Activated CD4-positive, alpha-beta T cell treated with anti-CD3 and anti-CD28 coated beads, Interleukin-2, amount 50 U/mL, for 48 hours (primary cell): ENCODE measurements around the gene KLF13.

Experiments used
- DNase-seq, 2 experiments: peaks; one replicate each; pipeline ENCODE4 v3.0.0-alpha.2; 2020

Gene KLF13

DNA sequence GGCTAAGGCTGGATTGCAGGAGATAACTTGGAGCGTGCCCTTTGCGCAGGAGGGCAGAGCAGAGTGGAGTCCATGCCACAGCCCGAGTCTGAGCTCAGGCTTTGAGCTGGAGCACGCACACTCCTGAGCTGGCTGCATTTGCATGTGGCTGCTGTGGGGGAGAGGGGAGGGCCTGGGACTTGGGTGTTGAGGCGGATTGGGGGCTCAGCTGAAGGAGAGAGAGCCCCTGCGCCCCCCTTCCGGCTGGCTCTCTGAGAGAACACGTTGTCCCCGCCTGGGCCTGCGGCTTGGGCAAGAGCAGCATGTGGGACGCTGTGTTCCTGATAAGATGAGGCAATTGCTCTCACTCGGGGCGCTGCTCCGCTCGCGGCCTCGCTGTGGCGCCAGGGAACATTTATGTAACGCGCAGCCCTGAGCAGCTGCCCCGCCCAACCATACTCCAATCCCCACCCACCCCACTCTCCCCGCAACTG is 39.1 kb downstream of the KLF13 start:
- DNase-seq = peak; percentile 81 to 86

DNA sequence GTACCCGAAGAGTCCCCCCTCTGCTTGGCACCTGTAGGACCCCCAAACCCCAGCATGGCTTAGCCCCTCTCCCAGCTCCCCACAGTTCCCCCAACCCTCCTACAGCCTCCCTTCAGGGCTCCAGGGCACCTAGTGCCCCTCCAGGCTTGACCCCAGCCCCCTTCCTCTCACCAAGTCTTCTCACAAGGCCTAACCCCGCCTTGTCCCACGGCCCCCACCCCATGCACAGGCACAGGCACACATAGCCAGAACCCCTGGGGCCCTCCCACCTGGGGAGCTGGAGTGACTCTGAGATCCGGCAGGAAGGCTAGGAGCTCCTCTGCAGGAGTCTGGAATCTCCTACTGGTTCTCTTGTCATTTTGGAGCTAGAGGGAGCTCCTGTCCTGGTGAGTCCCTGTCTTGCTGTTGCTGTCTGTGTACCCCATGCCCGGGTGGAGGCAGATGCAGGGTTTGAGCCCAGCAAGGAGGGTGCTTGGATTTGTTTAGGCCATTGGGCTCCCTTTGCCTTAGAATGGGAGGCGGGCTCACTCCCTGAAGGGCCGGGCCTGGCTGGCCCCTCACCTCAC is 39.6 kb downstream of the KLF13 start:
- DNase-seq = no peak

DNA sequence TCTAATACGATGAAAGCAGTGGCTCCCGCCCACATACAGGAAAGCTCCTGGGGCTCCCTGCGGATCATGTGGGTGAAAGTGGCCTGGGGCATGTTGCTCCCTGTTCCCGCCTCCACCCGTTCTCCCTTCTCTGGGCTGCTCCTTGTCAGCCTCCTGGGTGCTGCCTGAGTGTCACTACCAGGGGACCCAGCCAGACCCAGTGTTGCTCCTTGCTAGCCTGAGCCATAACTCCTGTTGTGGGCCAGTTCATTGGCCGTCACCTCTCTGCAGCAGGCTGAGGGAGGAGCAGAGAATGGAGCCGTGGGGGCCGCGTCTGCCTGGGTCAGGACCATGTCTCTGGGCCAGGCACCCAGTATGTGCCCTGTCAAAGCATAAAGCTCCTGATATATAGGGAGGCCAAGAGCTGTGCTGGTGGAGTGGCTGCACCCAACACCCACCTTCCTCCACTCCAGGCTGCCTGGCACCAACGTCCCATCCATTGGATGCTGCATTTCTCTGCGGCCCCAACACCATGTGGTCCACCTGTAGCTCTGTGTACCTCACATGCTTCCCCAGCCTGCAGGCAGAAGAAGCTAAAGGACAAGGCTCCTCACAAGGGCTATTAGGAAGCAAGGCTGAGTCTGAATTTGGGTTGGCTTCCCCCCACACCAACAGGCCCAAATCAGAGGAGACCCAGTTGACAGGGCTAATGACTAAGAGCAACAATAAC is 40.5 kb downstream of the KLF13 start:
- no peak for DNase-seq

DNA sequence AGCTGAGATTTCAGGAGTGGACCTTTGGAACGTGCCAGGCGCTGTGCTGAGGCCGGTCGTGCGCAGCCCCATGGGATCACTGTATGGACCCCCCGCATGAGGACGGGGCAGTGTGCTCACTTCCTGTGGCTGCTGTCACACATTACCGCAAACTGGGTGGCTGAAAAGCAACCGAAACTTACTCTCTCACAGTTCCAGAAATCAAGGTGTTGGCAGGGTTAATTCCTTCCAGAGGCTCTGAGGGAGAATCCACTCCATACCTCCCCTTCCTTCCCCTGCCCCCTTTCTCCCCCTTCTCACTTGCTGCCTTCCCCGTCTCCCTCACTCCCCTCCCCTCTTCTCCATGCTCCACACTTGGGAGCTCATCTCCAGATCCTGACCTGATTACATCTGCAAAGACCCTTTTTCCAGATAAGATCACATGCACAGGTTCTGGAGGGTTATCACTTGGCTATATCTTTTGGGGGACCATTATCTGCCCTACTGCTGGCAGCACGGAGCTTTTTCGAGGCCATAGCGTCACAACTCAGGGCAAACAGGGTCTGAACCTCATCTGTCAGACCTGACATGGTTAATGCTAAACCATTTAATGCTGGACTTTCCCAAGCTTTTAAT is 41.2 kb downstream of the KLF13 start:
- DNase-seq = peak in 1 of 2 experiments; percentile 48

DNA sequence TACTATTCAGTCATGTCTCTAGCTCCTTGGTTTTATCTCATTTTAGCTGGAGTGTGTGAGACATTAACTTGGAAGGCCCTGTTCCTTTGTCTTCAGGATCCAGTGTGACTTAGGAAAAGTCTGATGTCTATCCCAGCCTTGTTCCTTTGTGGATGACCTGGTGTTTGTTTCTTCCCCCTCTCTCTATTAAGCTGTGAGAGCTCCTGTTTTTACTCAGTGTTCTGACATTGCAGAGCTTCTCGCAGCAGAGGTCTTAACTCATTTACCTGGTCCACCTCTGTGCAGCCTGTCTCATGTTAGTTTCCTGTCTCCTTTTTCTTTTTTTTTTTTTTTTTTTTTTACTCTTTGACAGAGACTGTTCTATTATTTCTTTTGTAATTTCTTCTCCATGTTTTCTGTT is 43.1 kb downstream of the KLF13 start:
- no peak for DNase-seq

DNA sequence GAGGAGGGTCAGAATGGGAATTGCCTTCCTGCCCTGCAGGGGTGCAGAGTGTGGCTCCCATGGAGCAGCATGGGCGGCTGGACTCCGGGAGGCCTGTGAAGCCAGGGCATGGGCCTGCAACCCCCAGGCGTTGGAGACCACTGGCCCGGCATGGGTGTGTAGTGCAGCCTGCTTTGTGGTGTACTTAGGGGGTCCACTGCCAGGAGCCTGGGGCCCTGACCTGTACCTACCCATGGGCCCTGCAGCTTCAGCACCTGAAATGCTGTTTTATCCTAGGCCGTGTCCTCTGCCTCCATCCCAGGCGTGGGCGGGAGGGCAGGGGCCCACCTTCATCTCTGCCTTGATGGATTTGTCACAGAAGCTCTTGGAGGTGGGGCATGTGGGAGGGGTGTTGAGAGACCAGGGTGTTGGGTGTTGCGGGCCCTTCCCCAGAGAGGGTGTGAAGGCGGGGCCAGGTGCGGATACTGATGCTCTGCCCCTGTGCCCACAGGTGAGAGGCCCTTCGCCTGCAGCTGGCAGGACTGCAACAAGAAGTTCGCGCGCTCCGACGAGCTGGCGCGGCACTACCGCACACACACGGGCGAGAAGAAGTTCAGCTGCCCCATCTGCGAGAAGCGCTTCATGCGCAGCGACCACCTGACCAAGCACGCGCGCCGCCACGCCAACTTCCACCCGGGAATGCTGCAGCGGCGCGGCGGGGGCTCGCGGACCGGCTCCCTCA is 45.0 kb downstream of the KLF13 start:
- no peak for DNase-seq

DNA sequence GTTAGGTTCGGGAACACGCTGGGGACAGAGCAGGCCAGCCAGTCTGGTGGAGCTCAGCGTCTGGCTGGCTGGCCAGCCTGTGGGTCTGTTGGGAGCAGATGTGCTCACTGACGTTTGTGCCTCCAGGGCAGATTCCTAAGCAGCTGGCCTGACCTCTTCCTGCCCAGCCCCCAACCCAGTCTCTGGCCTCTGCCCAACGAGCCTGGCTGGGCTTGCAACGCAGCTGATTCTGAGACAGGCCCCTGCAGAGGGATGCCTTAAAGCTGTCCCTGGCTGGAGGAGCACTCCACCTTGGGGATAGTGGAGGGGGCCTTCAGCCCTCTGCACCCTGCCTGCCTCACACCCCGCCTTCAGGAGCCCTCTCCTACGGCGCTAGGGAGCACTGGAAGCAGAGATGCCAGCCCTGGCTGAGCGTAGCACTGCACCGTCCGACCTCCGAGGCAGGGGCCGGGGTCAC is 46.0 kb downstream of the KLF13 start:
- no peak for DNase-seq

DNA sequence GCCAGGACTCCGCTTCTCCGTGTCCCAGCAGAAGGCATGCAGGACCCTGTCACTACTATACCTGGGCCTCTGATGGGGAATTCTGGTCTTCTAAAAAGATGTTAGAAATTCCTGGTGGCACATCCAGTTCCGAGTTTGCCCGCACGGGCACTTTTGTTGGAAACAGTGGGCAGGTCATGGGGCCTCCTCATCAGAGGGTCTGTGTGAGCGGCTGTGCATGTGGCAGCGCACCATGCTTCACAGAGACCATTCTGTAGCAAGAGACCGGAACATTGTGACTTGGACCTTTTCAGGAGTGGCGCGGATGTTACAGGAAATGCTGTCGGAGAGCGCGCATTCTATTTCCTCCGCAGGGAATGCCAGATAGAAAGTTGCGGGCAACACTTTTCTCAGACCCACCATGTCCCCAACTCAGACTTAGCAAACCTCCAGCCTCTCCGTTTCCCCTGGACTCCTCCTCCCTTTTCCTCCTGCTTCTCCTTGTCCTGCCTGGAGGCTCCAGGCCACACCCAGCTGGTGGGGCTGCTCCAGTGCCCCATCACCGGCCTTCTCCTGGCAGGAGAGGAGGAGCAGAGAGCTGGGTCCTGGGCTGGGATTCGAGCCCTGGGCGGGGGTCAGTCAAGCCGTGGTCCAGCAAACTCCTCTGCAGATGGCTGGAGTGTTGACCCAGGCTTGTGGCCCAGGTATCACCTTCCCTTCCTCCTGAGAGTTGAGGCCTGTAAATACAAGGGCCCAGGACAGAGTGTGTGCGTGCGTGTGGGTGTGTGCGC is 46.6 kb downstream of the KLF13 start:
- no peak for DNase-seq

DNA sequence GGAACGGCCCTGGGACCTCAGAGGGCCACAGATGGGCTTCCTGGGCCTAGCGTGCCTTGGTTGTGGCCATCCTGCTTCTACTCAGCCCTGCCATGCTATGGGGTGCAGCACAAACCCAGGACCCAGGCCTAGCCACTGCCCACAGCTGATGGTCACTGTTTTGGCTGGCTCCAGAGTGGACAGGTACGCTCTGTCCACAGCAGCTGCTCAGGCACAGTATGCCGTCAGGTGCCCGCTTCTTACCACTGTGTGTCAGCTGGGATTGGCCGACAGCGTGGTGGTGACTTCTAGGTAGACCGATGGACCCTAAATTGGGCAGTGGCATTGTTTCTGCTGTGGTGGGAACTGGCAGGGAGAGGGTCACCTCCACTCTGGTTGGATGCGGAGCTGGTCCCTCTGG is 47.3 kb downstream of the KLF13 start:
- no peak for DNase-seq

DNA sequence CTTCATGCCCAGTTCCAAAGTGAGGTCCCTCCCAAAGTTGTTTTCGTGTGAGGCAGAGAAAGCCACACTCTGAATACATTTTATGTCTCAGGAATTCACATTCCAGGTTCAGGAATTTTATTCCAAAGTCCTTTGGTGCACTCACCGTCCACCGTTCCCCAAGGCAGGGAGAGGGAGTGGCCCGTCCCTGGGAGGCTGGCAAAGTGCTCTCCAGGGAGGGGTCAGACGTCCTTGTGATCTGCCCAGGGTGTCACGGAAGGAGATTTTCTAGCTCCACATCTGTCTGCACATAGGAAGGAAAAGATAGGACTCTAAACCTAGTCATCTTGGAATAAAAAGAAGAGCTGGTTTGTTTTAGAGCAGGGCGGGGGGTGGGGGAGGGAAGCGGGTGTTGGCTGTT is 47.9 kb downstream of the KLF13 start:
- DNase-seq = no peak

DNA sequence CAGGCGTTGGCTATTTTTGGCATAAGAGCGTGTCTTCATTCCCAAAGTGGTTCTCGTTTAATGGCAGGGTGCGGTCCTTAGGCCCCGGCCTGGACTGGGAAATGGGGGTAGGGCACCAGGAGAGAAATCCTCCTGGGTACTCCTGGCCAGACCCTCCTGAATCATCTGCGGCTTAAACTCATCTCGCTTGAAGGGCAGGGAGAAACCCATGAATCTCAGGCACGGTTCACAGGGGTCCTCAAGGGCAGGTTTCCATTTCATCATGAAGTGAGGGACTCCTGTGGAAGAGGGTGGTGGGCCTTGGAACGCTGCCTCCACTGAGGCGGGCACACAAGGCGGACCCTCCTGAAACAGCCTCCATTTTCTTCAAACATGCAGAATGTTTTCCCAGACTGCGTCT is 48.4 kb downstream of the KLF13 start:
- DNase-seq = no peak

DNA sequence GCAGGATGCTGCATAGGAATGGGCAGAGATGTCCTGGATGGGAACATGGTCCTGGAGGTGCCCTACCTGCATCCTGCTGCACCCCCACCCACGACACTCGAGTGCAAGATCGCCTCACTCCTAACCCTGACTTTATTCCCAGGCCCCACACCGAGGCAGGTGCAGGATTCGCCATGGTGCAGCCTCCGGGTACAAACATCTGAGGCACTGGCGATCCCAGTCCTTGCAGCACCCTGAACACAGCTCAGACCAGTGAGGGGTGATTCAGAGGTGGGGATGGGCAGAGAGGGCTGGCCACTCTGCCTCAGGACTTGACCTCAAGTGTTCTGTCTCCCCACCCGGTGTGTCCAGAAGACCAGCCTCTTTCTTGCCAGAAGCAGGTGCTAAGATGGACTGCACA is 49.1 kb downstream of the KLF13 start:
- DNase-seq = no peak

DNA sequence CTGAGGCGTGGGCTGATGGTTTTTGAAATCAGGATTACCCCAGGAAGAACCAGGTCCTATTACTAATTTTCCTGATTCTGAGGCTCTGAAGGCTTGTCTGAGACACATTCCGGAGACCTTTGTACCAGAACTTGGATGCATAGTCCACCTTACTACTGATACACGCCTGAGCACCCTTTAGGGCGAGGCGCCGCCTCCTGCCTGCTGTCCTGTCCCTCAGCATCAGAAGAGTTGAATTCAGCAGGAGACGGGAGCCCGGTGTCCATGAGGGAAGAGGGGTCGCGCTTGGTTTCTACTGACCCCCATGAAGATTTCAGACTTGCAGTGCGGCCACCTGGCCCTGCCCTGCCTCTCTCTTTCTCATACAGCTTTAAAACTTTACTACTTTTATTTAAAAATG is 49.9 kb downstream of the KLF13 start:
- no peak for DNase-seq

DNA sequence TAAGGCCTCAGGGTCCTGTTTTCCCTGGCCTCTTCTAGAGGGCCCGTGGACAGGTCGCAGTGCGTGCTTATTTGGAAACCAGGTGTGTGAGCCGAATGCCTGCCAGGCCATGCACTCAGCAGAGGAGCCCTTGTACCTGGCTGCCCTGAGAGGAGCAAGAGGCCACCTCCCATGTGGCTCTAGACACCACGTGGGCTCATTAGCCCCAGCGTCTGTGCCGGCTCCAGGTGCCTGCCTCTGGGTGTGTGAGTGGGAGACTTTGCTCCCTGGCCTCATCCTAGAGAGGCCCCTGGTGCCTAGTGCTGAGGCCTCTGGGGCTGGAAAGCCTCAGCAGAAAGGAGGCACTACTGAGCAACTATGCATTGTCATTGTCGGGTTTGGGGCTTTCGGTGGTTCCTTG is 50.4 kb downstream of the KLF13 start:
- DNase-seq = no peak

DNA sequence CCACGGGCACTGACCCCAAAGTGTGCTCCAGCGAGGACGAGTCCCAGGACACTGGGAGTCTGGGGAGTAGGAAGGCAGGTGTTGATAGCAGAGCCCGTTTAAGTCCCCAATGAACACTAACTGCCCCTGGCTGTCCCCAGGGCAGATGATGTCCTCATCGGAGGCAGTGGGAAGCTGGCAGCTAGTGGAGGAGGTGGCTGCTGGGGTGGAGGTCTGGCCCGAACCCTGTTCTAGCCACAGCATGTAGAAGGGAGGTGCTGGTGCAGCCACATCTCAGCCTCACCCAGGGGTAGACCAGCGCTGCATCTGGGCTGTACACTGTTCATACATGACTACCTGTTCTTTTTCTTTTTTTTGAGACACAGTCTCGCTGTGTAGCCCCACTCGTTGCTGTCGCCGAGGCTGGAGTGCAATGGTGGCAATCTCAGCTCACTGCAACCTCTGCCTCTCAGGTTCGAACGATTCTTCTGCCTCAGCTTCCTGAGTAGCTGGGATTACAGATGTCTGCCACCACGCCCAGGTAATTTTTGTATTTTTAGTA is 51.8 kb downstream of the KLF13 start:
- no peak for DNase-seq

DNA sequence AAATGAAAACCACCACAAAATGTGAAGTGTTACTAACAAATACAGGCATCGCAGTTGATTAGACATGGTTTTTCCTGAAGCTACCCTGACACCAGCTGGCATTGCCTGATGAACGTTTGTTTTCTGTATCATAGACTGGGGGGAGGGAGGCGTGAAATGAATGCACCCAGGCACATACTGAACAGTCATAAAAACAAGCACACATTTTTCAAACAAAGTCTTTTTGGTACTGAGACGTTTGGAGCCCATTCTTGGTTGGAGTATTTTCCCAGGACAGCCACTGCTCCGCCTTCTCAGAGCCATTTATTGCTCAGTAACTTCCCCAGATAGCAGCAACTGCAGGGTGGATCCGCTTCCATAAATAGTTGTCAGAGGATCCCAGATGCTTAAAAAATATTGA is 52.4 kb downstream of the KLF13 start:
- DNase-seq = no peak

DNA sequence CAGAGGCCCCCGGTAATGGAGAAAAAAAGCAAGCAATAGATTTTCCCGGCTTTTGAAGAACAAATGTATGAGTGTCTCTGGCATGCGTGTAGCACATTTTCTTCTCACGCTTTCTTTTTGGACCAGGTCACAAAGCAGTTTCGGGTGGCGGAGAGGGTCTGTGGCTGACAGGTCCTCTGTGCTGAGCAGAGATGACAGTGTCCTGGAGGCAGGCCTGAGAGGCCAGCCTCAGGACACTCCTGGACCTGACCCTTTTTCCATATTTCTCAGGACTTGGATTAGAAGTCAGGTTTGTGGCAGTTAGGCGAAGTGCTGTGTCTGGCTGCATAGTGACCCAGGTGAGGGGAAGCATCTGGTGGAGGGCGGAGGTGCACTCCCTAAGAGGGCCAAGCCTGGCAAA is 52.9 kb downstream of the KLF13 start:
- DNase-seq = no peak

DNA sequence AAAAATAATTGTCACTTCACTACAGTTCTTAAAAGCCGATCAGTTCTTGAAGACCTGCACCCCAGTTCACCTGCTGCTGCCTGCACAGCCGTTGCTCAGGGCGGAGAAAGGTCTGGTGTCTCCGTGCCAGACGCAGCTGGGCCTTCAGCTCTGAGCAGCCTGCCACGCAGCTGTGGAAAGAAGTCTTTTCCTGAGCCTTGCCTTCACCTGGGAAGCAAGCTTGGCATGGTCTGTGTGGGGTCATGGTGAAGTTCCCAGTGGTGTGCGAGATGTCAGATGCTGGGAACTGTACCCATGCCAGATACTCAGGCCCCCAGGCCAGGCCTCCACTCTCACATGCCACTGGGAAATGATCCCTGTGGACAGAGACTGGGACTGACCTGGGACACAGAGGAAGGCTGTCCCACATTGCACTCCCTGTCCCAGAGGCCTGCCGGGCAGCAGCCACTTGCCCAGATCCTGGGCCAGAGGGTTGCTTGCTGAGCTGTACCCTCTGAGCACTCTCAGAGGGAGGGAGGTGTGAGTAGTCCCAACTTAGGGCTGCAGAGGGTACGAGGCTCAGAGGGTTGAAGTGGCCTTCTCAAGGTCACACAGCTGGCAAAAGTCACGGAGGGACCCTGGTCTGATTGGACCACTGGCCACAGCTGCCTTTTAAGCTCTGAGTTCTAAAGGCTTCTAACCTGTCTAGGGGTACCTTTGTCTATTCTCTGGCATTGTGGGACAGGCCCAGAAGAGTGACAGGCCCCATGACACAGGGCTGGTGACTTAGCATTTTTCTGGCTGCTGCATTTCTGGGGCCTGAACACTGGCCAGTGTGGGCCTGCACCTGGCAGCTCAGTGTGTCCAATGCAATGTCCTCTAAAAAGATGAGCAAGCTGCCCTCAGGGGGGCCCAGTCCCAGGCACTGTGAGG is 55.4 kb downstream of the KLF13 start:
- DNase-seq = no peak

DNA sequence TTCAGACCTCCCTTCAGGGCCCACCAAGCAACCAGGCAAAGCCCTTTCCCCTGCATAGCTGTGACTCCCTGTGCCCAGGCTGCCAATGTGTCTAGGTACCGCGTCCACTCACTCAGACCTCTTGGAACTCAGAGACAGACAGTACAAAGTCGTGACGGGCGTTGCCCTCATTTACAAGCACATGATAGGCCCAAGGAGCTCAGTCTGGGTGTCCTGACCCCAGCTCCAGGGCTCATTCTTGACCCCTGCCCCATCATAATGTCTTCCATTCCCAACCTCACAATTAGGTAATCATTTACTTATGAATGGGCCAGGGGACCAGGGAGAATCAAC is 56.0 kb downstream of the KLF13 start:
- no peak for DNase-seq

DNA sequence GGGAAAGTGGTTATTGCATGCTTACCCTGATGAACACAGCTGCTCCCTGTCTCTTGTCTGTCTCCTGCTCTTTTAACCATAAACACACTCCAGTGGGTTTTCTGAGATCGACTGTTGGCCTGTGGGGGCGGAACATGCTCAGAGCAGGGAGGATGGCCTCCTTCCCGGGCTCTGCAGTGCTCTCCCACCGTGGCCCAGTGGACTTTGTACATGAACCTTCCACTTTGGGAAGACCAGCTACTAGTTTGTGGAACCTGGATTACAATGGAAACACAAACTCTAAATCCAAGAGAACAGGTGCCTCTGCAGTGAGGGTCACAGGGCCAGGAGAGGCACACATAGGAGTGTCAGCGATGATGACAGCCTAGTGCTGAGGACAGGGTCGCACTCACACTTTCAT is 56.5 kb downstream of the KLF13 start:
- DNase-seq = no peak

DNA sequence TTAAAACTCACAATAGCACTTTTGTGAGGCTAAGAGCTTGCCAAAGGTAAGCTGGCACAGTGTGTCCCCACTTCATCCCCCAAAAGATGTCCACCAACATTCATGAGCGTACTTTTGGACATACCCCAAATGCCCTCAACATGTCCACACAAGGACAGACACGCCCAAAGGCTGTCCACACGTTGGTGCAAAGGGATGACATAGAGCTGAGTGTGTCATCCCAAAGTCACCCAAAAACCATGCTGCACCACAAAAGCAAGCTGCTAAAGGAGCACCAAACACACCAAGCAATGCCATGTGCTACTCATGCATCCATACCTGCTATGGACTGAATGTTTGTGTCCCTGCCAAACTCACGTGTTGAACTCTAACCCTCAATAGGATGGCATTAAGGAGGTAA is 57.9 kb downstream of the KLF13 start:
- no peak for DNase-seq

DNA sequence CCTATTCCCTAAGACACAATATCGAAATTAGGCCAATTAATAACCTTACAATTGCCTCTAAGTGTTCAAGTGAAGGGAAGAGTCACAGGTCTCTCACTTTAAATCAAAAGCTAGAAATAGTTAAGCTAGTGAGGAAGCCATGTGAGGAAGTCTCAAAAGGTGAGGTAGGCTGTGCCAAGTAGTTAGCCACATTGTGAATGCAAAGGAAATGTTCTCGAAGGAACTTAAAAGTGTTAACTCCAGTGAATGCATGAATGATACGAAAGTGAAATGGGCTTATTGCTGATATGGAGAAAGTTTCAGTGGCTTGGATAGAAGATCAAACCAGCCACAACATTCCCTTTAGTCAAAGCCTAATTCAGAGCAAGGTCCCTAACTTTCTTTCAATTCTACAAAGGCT is 59.1 kb downstream of the KLF13 start:
- DNase-seq = no peak
